Femur (tissue), 1 donor: Measurements from ENCODE around the gene CAMTA1.
A peak's percentile ranks its signal among the peaks of the same experiment; 100 is the strongest.
"Not testable (repeated sequence)": the region's sequence is repeated elsewhere in the genome, so short reads cannot be mapped to it uniquely, and the experiment has no call there.

Experiments
- DNase-seq: peaks from one replicate; pipeline ENCODE4 v3.0.0-alpha.2; 2017

CAMTA1 gene

GRCh38 chr1:7783826-7784491 lies 998.7 kb downstream of the CAMTA1 start, which contains the start of gene PER3:
PER3 (plus strand) TSS chr1:7784291; CDS start chr1:7784878, 587 bp downstream.
- DNase-seq = peak; percentile 97

GRCh38 chr1:7784492-7785071 lies 999.3 kb downstream of the CAMTA1 start:
- DNase-seq = no peak

DNA sequence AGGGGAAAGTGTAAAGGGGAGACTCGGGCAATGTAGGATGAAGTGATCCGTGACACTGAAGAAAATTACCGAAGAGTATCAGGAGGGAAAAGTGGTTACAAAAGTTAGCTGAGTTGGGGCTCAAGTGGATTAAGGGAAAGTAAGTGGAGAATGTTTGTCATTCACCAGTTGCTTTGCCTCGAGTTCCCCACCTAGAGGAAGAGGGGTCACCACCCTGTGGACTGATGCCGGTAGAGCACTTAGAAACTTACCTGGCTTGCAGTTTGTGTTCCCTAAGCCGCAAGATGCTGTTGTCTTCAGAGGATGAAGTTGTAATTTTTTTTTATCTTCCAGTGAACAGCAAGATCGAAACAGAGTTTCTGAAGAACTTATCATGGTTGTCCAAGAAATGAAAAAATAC lies 999.9 kb downstream of the CAMTA1 start:
- no peak for DNase-seq

- no peak for DNase-seq
Measured at GRCh38 chr1:7786795-7787194, 1001.5 kb downstream of the CAMTA1 start.

- DNase-seq = no peak
Measured at GRCh38 chr1:7789828-7790227, 1004.6 kb downstream of the CAMTA1 start.

GRCh38 chr1:7791027-7791426 lies 1005.8 kb downstream of the CAMTA1 start:
- not testable (repeated sequence) for DNase-seq

DNA sequence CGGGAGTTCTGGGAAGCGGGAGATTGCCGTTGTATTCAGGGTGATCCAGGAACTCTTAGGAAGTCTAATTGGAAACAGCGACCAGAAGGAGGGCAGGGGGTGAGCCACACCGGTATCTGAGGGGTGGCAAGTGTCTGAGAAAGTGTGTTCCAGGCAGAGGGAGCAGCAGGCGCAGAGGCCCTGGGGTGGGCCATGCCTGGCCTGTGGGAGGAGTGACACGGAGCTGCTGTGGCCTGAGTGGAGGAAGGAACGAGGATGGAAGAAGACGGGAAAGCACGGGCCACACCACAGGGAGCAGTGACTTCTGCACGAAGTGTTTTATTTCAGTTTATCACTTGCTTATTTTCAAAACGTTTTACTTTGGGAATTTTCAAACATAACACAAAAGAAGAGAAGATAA lies 1010.2 kb downstream of the CAMTA1 start:
- DNase-seq = no peak

- no peak for DNase-seq
Measured at GRCh38 chr1:7805460-7805859, 1020.2 kb downstream of the CAMTA1 start.

- no peak for DNase-seq
Measured at GRCh38 chr1:7808253-7808844, 1023.1 kb downstream of the CAMTA1 start.

- no peak for DNase-seq
Measured at GRCh38 chr1:7809742-7810141, 1024.5 kb downstream of the CAMTA1 start.

- no peak for DNase-seq
Measured at GRCh38 chr1:7810395-7810794, 1025.1 kb downstream of the CAMTA1 start.

- DNase-seq = no peak
Measured at GRCh38 chr1:7811476-7811875, 1026.2 kb downstream of the CAMTA1 start.

DNA sequence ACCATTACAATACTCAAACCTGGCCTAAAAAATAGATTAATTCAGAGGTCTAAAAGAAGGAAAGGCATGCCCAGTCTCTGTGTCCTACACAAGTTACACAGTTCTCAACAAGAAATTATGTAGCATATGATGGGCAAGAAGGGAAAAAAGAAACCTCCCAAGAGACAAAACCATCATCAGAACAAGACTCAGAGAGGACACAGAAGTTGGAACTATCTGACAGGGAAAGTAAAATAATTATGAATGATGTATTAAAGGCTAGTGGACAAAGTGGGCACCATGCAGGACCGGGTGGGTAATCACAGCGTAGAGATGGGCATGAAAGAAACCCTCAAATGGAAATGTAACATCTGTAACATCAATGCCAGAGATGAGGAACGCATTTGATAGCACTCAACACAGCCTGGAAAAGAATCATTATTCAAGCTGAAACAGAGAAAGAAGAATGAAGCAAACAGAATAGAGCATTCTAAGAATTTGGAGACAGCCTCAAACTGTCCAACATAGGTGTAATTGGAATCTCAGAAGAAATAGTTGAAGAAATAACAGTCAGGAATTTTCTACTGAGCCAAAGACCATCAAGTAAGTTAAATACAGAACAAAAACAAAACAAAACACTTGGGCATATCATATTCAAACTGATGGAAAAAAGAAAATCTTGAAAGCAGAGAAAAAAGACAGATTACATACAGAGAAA lies 1028.6 kb downstream of the CAMTA1 start:
- DNase-seq = no peak
